Activated naive CD4-positive, alpha-beta T cell treated with anti-CD3 and anti-CD28 coated beads, Interleukin-2, amount 10 ng/mL, durations not matched to agents 7 days and 5 days (primary cell): ENCODE measurements around the gene FBXO38.

Experiments
- CTCF ChIA-PET: fragments of 350-600 bp; sonication (Branson Sonifier 250); formaldehyde crosslinking; loops from one replicate; lab custom pipeline; 2021; ENCODE audit warnings: antibody characterized with exemption; lab: Charles Lee
- DNase-seq: peaks from one replicate; pipeline ENCODE4 v3.0.0-alpha.2; 2020
- H3K27ac Mint-ChIP-seq: one replicate; pipeline ENCODE4 v1.8.0; 2021; ENCODE audit warnings: mild to moderate bottlenecking, moderate library complexity, mixed read lengths
- H3K27me3 Mint-ChIP-seq: one replicate; pipeline ENCODE4 v1.8.0; 2021; ENCODE audit warnings: mild to moderate bottlenecking, mixed read lengths
- H3K36me3 Mint-ChIP-seq: one replicate; pipeline ENCODE4 v1.8.0; 2021; ENCODE audit warnings: mixed read lengths
- H3K4me1 Mint-ChIP-seq: one replicate; pipeline ENCODE4 v1.8.0; 2021; ENCODE audit warnings: mixed read lengths
- H3K4me3 Mint-ChIP-seq: one replicate; pipeline ENCODE4 v1.8.0; 2021; ENCODE audit warnings: mild to moderate bottlenecking, moderate library complexity, mixed read lengths
- H3K9me3 Mint-ChIP-seq: one replicate; pipeline ENCODE4 v1.8.0; 2021; ENCODE audit warnings: mixed read lengths

FBXO38 gene

DNA sequence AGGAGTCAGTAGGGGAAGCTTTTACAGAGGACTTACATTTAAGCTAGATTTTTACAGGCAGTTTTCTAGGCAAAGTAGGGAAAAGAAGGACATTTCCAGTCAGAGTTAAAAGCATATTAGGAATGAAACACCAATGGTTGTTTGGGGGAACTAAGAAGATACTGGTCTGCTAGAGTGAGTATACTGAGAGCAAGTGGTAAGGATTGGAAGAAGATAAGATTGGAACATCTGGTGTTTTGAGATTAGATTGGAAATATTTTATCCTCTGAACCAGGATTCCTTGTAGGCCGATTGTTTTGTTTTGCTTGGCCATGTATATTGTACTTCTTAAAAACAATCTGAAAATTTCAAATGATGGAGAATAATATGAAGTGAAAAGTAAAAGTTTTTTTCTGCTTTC lies 7.7 kb downstream of the FBXO38 start:
- no peak for DNase-seq
- Mint-ChIP-seq H3K27ac (no peak overlapping the region), H3K4me1 (peaks cover 23% of the 10 kb centered on the region), H3K4me3 (no peak overlapping the region), H3K36me3 (peaks cover 34% of the 10 kb centered on the region), H3K9me3 (no peaks in the 10 kb centered on the region), H3K27me3 (no peaks in the 10 kb centered on the region)
- CTCF ChIA-PET, result no interaction called here

DNA sequence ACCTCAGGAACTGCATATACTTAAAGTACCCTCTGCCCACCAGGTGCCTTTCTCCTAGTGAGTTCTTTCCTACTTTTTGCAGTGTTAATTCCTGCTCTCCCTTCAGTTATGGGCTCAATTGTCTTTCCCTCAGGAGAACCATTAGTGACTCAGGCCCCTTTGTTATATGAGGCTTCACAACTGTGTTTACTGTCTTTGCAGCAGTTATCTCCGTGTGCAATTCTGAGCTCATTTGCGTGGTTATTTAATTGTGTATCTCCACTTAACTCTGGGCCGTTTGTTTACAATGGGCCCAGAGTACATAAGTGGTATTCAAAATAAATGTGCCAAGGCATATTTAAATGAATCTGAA lies 9.6 kb downstream of the FBXO38 start:
- H3K4me3 Mint-ChIP-seq, result no peak overlapping the region
- H3K27me3 Mint-ChIP-seq, result no peaks in the 10 kb centered on the region
- CTCF ChIA-PET, result no interaction called here
- peaks cover 13% of the 10 kb centered on the region for H3K4me1 Mint-ChIP-seq
- no peak overlapping the region for H3K27ac Mint-ChIP-seq
- peaks cover 37% of the 10 kb centered on the region for H3K36me3 Mint-ChIP-seq
- no peaks in the 10 kb centered on the region for H3K9me3 Mint-ChIP-seq
- no peak for DNase-seq

DNA sequence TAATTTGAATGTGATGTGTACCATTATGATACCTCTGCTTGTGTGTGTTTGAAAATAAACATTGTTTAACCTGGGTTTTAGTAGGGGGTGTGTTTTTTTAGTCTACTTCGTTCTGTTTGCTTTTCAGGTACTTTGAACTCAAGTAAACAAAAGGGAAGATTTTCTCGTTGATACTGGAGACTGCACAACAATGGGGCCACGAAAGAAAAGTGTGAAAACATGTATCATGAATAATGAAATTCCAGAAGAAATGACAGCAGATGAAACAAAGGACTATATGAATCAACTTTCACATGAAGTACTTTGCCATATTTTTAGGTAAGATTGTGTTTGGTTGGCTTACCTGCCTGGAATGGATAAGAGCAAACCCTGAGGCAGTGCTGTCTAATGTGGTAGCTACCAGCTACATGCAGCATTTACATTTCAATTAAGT lies 10.8 kb downstream of the FBXO38 start:
- H3K4me1 Mint-ChIP-seq, result peaks cover 8% of the 10 kb centered on the region
- CTCF ChIA-PET, result no interaction called here
- DNase-seq, result no peak
- H3K27ac Mint-ChIP-seq, result no peak overlapping the region
- H3K27me3 Mint-ChIP-seq, result no peaks in the 10 kb centered on the region
- no peak overlapping the region for H3K4me3 Mint-ChIP-seq
- no peaks in the 10 kb centered on the region for H3K9me3 Mint-ChIP-seq
- H3K36me3 Mint-ChIP-seq, result peaks cover 41% of the 10 kb centered on the region

DNA sequence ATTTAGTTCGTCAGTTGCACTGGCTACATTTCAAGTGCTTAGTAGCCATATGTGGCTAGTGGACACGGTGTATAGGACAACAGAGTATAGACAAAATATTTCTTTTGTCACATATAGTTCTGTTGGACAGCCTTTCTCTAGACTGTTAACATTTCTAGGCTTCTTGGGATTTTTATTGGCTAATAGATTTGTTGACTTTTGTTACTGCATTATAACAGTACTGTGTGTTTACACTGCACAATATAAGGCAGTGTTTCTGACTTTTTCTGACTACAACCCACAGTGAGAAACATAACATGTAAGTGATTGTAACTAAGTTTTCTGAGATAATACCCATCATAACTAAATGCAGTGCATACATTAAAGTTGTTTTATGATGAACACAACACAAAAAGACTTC lies 11.3 kb downstream of the FBXO38 start:
- H3K36me3 Mint-ChIP-seq, result peaks cover 42% of the 10 kb centered on the region
- CTCF ChIA-PET, result no interaction called here
- H3K27ac Mint-ChIP-seq, result no peak overlapping the region
- DNase-seq, result no peak
- H3K4me3 Mint-ChIP-seq, result no peak overlapping the region
- H3K9me3 Mint-ChIP-seq, result no peaks in the 10 kb centered on the region
- H3K27me3 Mint-ChIP-seq, result no peaks in the 10 kb centered on the region
- peaks cover 8% of the 10 kb centered on the region for H3K4me1 Mint-ChIP-seq

DNA sequence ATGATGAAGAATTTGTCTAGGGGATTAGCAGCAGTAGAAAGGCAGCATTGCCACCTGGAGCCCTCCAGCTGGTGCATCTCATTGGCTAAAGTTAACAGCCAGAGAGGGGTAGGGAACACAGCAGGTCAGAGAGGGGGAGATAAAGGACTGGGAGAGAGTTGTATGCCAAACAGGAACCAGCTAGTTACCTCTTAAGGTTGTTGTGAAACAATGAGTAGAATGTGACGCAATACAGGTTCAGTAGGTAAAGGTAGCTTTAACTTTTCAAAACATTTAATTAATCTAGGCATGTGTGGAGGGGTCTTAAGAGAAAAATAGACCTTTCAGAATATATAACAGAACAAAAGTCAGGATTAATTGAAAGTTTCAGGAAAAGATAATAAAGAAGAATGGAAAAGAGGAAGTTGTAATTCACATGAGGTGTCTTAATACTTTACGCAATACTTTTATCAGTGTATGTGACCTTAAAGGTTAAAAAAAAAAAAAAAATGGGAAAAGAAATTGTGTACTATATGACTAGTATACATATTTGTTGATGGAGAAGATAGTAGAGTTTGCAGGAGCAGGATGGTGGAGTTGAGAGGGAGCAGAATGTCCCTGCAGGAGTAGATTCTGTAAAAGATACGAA lies 14.3 kb downstream of the FBXO38 start:
- CTCF ChIA-PET, result no interaction called here

DNA sequence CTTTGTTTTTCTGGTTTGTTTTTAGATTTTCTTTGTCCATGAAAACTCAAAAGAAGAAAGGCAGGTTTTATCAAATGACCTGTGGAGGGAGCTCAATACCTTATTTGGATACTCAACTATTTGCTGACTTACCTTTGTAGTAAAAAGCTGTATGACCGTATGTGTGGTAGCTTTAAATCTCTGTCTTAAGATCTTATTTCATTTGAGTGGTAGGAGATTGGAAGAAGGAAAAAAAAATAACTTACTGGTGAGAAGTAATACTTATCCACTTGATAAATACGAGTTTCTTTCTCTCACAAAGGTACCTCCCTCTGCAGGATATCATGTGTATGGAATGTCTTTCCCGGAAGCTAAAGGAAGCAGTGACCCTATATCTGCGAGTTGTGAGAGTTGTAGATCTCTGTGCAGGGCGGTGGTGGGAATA lies 15.0 kb downstream of the FBXO38 start:
- H3K27me3 Mint-ChIP-seq, result no peaks in the 10 kb centered on the region
- CTCF ChIA-PET, result no interaction called here
- DNase-seq, result no peak
- H3K36me3 Mint-ChIP-seq, result peaks cover 61% of the 10 kb centered on the region
- no peak overlapping the region for H3K4me3 Mint-ChIP-seq
- H3K4me1 Mint-ChIP-seq, result peaks cover 6% of the 10 kb centered on the region
- H3K27ac Mint-ChIP-seq, result no peak overlapping the region
- no peaks in the 10 kb centered on the region for H3K9me3 Mint-ChIP-seq

More for the DNA sequence above, 14.3 kb downstream of the FBXO38 start:
- Mint-ChIP-seq H3K36me3 (peaks cover 56% of the 10 kb centered on the region), H3K27me3 (no peaks in the 10 kb centered on the region), H3K9me3 (no peaks in the 10 kb centered on the region), H3K4me3 (no peak overlapping the region), H3K4me1 (peaks cover 6% of the 10 kb centered on the region), H3K27ac (no peak overlapping the region)
- no peak for DNase-seq

DNA sequence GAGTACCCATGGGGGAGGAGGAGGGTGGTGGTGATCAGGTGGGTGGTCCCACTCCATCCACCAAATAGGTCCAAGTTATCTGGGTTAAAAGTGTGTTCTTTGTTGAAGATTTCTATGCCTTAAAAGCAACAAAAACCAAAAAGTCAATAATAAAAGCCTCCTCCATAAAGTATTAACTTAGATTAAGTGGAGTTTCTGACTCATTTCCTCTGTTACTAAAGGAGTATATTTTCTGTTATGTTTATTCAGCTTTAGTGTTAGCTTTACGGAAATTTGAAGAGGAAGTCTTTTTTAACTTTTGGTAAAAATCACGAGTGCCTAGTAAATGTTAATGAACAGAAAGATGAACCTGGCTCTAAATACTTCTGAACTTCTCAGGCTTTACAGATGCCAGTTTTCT lies 17.8 kb downstream of the FBXO38 start:
- Mint-ChIP-seq H3K27me3 (no peaks in the 10 kb centered on the region), H3K4me3 (no peak overlapping the region), H3K4me1 (peaks cover 6% of the 10 kb centered on the region), H3K27ac (no peak overlapping the region), H3K9me3 (no peaks in the 10 kb centered on the region), H3K36me3 (peaks cover 65% of the 10 kb centered on the region)
- no peak for DNase-seq
- CTCF ChIA-PET, result interaction anchor here (1.9 kb wide), 1 partner anchor 11 kb away, joined by 5 read pairs; no protein-coding TSS in a partner anchor

DNA sequence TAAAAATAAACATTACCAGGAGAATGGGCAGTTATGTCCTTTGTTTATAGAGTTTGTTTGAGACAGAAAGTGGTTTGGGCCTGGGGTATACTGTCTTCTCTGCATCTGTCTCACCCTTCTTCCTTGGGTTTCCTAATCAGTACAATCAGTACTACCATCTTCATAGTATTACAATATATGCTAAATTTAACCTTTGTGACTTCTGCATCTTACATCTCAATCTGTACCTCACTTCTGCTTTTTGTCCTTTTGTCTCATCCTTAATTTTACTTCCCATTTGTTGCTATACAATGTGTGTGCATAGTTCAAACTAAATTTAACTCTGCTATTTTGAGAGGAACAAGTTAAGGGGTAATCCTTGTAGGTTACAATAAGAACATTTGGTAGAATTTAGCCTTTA lies 19.6 kb downstream of the FBXO38 start:
- CTCF ChIA-PET, result interaction anchor here (0.6 kb wide), 1 partner anchor 598 kb away, joined by 3 read pairs; no protein-coding TSS in a partner anchor
- H3K27me3 Mint-ChIP-seq, result no peaks in the 10 kb centered on the region
- no peak overlapping the region for H3K27ac Mint-ChIP-seq
- peaks cover 63% of the 10 kb centered on the region for H3K36me3 Mint-ChIP-seq
- no peak overlapping the region for H3K4me3 Mint-ChIP-seq
- H3K9me3 Mint-ChIP-seq, result no peaks in the 10 kb centered on the region
- peaks cover 6% of the 10 kb centered on the region for H3K4me1 Mint-ChIP-seq
- no peak for DNase-seq

DNA sequence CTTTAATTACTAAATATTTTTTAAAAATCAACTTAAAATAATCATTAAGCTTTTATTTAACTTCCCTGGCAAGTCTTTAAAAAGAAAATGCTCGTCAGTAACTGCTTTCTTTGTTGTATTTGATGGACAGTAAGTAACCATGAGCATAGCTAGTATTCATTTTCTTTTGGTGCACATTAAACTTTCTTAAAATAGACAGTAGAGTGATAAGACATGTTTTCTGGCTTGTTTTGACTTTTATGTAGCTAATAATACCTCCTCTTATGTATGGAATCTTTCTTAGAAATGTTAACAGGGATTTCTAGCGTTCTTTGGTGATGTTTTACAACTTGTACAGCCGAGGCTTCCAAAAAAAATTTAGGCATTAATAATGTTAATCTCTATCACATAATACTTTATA lies 22.6 kb downstream of the FBXO38 start:
- CTCF ChIA-PET, result no interaction called here
- no peak overlapping the region for H3K4me3 Mint-ChIP-seq
- peaks cover 3% of the 10 kb centered on the region for H3K4me1 Mint-ChIP-seq
- H3K9me3 Mint-ChIP-seq, result no peaks in the 10 kb centered on the region
- peaks cover 58% of the 10 kb centered on the region for H3K36me3 Mint-ChIP-seq
- DNase-seq, result no peak
- H3K27ac Mint-ChIP-seq, result no peak overlapping the region
- no peaks in the 10 kb centered on the region for H3K27me3 Mint-ChIP-seq

DNA sequence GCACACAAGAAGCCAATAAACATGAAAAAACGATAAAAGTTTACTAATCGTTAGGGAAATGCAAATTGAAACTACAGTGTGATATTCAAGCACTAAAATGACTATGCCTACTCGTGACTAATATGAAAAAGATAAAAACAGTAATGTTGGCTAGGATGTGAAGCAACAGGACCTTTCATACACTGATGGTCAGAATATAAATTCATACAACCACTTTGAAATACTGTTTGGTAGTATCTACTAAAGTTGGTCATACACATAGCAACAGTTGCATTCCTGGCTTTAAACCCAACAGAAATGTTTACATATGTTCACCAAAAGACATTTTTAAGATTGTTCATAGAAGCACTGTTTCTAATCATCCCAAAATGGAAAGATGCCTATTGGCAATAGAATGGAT lies 24.3 kb downstream of the FBXO38 start:
- no peaks in the 10 kb centered on the region for H3K9me3 Mint-ChIP-seq
- DNase-seq, result no peak
- H3K4me3 Mint-ChIP-seq, result no peak overlapping the region
- CTCF ChIA-PET, result no interaction called here
- H3K36me3 Mint-ChIP-seq, result peaks cover 55% of the 10 kb centered on the region
- H3K4me1 Mint-ChIP-seq, result no peaks in the 10 kb centered on the region
- H3K27ac Mint-ChIP-seq, result no peak overlapping the region
- no peaks in the 10 kb centered on the region for H3K27me3 Mint-ChIP-seq

DNA sequence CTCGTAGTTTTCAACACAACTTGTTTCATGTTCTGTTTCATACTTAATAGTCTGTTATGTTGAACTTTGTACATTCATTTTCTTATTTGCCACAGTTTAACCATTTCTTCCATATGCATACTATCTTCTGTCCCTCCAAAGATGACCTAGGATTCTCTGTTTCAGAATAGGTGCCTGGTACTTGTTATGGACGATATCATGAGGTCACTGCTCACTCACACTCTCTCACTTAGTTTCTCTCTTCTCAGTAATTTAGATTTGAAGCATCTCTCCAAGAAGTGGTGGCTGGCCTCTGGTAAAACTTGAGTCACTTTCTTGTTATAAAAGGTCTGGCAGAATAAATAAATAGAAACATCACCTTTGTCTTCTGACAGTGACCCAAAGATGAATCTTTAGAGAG lies 28.4 kb downstream of the FBXO38 start:
- CTCF ChIA-PET, result interaction anchor here (1.8 kb wide), 1 partner anchor 11 kb away, joined by 5 read pairs; no protein-coding TSS in a partner anchor
- Mint-ChIP-seq H3K27me3 (no peaks in the 10 kb centered on the region), H3K27ac (no peak overlapping the region), H3K9me3 (no peaks in the 10 kb centered on the region), H3K36me3 (peaks cover 60% of the 10 kb centered on the region), H3K4me3 (no peak overlapping the region), H3K4me1 (no peaks in the 10 kb centered on the region)
- DNase-seq, result no peak

DNA sequence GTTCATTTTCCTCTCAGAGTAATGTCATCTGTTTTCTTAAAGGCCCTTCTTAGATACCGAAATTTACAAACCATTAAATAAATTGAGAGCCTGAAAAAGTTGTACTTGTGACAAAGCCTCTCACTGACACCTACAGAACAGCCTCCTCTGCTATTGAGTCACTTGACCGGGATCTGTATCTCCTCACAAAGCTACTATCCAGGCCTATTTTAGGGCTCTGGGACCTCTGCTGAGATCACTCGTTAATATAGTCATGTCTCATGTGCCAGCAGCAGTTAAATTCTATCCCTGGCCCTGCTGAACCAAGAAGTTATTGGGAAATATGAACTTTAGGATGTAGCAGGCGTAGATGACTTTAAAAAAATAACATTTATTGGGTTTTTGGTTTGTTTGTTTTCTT lies 31.1 kb downstream of the FBXO38 start:
- CTCF ChIA-PET, result no interaction called here
- H3K27ac Mint-ChIP-seq, result no peak overlapping the region
- no peaks in the 10 kb centered on the region for H3K27me3 Mint-ChIP-seq
- H3K4me3 Mint-ChIP-seq, result no peak overlapping the region
- no peaks in the 10 kb centered on the region for H3K9me3 Mint-ChIP-seq
- no peaks in the 10 kb centered on the region for H3K4me1 Mint-ChIP-seq
- DNase-seq, result no peak
- H3K36me3 Mint-ChIP-seq, result peaks cover 69% of the 10 kb centered on the region

DNA sequence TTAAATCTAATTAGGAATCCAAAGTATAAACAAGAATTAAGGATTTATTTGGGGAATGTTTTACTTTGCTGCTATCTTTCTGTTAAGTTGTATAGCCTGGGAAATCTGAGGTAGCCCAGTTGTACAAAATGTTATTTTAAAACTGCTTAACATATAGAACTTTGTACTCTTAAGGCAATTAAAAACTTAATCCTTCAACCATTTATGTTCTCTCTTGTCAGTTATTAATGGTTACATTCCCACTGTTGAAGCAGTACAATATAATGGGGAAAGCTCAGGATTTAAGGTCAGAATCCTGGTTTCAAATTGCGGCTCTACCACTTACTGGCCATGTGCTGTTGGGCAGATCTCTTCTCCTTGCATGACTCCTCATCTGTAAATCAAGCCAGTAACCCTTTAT lies 32.7 kb downstream of the FBXO38 start:
- DNase-seq, result no peak
- Mint-ChIP-seq H3K27ac (no peak overlapping the region), H3K4me3 (no peak overlapping the region), H3K9me3 (no peaks in the 10 kb centered on the region), H3K27me3 (no peaks in the 10 kb centered on the region), H3K36me3 (peaks cover 58% of the 10 kb centered on the region), H3K4me1 (no peaks in the 10 kb centered on the region)
- CTCF ChIA-PET, result no interaction called here

DNA sequence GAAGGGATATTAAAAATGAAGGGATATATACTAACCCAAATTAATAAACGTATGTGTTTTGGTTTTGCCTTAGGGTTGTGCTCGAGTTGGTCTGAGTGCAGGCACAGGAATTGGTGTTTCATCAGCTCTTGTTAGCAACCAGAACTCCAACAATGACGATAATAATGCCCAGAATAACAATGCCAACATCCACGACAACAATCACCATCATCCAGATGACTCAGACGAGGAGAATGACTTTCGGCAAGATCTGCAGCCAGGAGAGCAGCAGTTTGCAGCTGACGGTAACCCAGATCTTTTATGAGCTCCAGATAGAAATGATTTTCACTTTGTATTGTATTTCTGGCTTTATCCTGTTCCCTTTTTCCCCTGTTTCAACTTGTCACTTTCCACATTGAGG lies 33.2 kb downstream of the FBXO38 start:
- CTCF ChIA-PET, result no interaction called here
- no peaks in the 10 kb centered on the region for H3K9me3 Mint-ChIP-seq
- DNase-seq, result no peak
- H3K4me1 Mint-ChIP-seq, result no peaks in the 10 kb centered on the region
- peaks cover 61% of the 10 kb centered on the region for H3K36me3 Mint-ChIP-seq
- H3K27ac Mint-ChIP-seq, result no peak overlapping the region
- H3K4me3 Mint-ChIP-seq, result no peak overlapping the region
- no peaks in the 10 kb centered on the region for H3K27me3 Mint-ChIP-seq

DNA sequence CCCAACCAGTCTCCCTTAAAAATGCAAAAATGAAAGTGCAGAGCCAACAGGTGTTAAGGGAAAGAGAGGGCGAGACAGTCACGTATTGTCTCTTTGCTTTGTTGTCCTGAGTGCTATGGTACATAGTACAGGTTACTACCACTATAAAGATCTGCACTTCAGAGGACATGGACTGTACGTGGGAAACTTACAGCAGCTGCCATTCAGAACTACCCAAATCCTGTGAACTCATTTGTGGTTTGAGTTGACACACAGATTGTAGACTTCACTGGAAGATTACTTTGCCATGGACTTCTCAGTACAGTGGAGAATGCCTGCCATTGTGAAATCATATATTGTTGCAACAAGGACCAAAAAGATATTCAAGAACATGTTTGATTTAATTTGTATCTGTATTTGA lies 34.8 kb downstream of the FBXO38 start:
- CTCF ChIA-PET, result no interaction called here
- Mint-ChIP-seq H3K4me3 (no peak overlapping the region), H3K9me3 (no peaks in the 10 kb centered on the region), H3K36me3 (peaks cover 59% of the 10 kb centered on the region), H3K27ac (no peak overlapping the region), H3K27me3 (no peaks in the 10 kb centered on the region), H3K4me1 (no peaks in the 10 kb centered on the region)
- DNase-seq, result no peak
